LNCAP (cell line): Measurements from ENCODE around the gene PCSK2.

Experiments
- CTCF ChIP-seq: fragments of 450-650 bp; IDR thresholded peaks from 2 replicates; pipeline ENCODE4 v1.5.1; 2017; ENCODE audit warnings: mild to moderate bottlenecking

The PCSK2 gene

GRCh38 chr20:17364681-17365080, 137.8 kb downstream of the PCSK2 start:
- TF ChIP-seq CTCF, result no peak

- no peak for TF ChIP-seq CTCF
Measured at GRCh38 chr20:17365831-17366230, 139.0 kb downstream of the PCSK2 start.

GRCh38 chr20:17369506-17369905, 142.7 kb downstream of the PCSK2 start:
- no peak for TF ChIP-seq CTCF

- no peak for TF ChIP-seq CTCF
Measured at GRCh38 chr20:17372806-17373440, 146.1 kb downstream of the PCSK2 start.

GRCh38 chr20:17374086-17374485, 147.2 kb downstream of the PCSK2 start:
- no peak for TF ChIP-seq CTCF

- TF ChIP-seq CTCF, result no peak
Measured at GRCh38 chr20:17376031-17376430, 149.2 kb downstream of the PCSK2 start.

GRCh38 chr20:17377231-17377630, 150.4 kb downstream of the PCSK2 start:
- TF ChIP-seq CTCF, result no peak

- no peak for TF ChIP-seq CTCF
Measured at GRCh38 chr20:17379651-17380050, 152.8 kb downstream of the PCSK2 start.
